Erythroblast (primary cell): ENCODE results near the gene TCF4.

Source experiments
- GATA1 ChIP-seq: IDR thresholded peaks from 2 replicates; pipeline ENCODE4 v1.6.1; 2011; ENCODE audit warnings: low read depth, mild to moderate bottlenecking, control low read depth, low read length, moderate library complexity
- POLR2A ChIP-seq: IDR thresholded peaks from 2 replicates; pipeline ENCODE4 v1.6.1; 2011; ENCODE audit warnings: mild to moderate bottlenecking, low read length

GRCh38 chr18:55316486-55317184, 271.4 kb downstream of the TCF4 start:
- TF ChIP-seq POLR2A (no peak), GATA1 (no peak)
